ENCODE results near the gene LYST. TPM values are rescaled to one million over a fixed set of nuclear protein-coding genes. Genes with fewer than 3 reads are reported as not detected.

LYST gene
- total RNA-seq, 4 donors from 2014 or later: 22.8 to 46.7 (median 32.1) TPM

DNA sequence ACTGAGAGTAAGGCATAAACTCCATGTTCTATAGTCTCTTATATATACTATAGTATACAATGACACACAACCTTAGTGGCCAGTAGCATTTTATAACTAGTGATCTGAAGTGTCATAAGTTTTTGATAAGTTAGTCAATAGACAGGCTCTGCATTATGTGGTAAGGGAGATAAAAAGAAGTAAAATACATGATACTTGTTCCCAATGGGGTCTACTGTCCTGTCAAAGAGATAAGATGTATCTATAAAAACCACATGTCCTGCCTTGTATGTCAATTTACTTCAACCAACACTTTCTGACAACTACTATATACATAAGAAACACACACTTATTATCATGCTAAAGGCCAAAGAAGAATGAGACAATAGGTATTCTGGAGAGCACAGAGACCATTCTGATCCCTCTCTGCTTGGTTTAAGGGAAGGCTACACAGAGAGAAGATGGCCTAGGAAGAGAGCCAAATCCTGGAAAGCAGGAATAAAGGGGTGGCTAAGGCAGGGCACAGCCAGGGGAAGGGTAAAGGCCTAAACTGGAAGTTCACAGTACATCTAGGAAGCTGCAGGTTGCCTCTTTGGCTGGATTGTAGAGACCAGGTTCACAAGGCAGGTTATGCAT lies 91.4 kb downstream of the LYST start:
- Histone ChIP-seq H3K4me1 (no peaks in the 10 kb centered on the region), H3K27ac (no peak overlapping the region), H3K27me3 (no peaks in the 10 kb centered on the region), H3K36me3 (peaks cover 0 to 5% (median 0%) of the 10 kb centered on the region in 4 donors), H3K4me3 (no peak overlapping the region), H3K9me3 (no peaks in the 10 kb centered on the region)
- TF ChIP-seq POLR2AphosphoS5 (IDR thresholded peaks at IDR 0.05): no peak
- intact Hi-C loops (cut with DNase I; ENCODE audit: low total_unique reads) (no loop called here), in situ Hi-C loops (cut with MboI; ENCODE audit: low pct_ligation_motif_present in 1 of 4, low pct_unique_long_range_greater_than_20kb in 1 of 4, low sequenced_read_pairs in 3 of 4) (loop anchor here in 2 of 4 donors (25.0 kb wide), 1 partner anchor 263 kb away; the partner anchor contains the start of gene B3GALNT2 (in 2 of the 2))
- no peak for DNase-seq

- H3K9me3 ChIP-seq: no peaks in the 10 kb centered on the region
- no peak for TF ChIP-seq POLR2A (IDR thresholded peaks at IDR 0.05)
- TF ChIP-seq EP300 (IDR thresholded peaks at IDR 0.05; ENCODE audit: low read depth): no peak
- no peak for TF ChIP-seq POLR2AphosphoS5 (IDR thresholded peaks at IDR 0.05)
- TF ChIP-seq, protein P1, sequence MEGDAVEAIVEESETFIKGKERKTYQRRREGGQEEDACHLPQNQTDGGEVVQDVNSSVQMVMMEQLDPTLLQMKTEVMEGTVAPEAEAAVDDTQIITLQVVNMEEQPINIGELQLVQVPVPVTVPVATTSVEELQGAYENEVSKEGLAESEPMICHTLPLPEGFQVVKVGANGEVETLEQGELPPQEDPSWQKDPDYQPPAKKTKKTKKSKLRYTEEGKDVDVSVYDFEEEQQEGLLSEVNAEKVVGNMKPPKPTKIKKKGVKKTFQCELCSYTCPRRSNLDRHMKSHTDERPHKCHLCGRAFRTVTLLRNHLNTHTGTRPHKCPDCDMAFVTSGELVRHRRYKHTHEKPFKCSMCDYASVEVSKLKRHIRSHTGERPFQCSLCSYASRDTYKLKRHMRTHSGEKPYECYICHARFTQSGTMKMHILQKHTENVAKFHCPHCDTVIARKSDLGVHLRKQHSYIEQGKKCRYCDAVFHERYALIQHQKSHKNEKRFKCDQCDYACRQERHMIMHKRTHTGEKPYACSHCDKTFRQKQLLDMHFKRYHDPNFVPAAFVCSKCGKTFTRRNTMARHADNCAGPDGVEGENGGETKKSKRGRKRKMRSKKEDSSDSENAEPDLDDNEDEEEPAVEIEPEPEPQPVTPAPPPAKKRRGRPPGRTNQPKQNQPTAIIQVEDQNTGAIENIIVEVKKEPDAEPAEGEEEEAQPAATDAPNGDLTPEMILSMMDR (IDR thresholded peaks at IDR 0.05): no peak
- in situ Hi-C loops (cut with MboI; ENCODE audit: low pct_ligation_motif_present in 1 of 4, low pct_unique_long_range_greater_than_20kb in 1 of 4, low sequenced_read_pairs in 3 of 4): no loop called here
- no peak overlapping the region for H3K4me3 ChIP-seq
- WGBS, 2 donors (ENCODE audit: low coverage in 1 of 2): 63 to 69% methylated on average over 2 of the region's 2 CpGs
- no peak for DNase-seq
- peaks cover 0 to 27% (median 7%) of the 10 kb centered on the region in 4 donors for H3K36me3 ChIP-seq
- intact Hi-C loops (cut with DNase I; ENCODE audit: low total_unique reads): no loop called here
- H3K27ac ChIP-seq: no peak overlapping the region
- no peaks in the 10 kb centered on the region for H3K4me1 ChIP-seq
- no peaks in the 10 kb centered on the region for H3K27me3 ChIP-seq
These were observed 98.9 kb downstream of the LYST start for GRCh38 chr1:235767795-235768194.

- peaks cover 0 to 26% (median 12%) of the 10 kb centered on the region in 4 donors for H3K36me3 ChIP-seq
- H3K27ac ChIP-seq: no peak overlapping the region
- H3K27me3 ChIP-seq: no peaks in the 10 kb centered on the region
- DNase-seq: no peak
- H3K9me3 ChIP-seq: no peaks in the 10 kb centered on the region
- no peaks in the 10 kb centered on the region for H3K4me1 ChIP-seq
- intact Hi-C loops (cut with DNase I; ENCODE audit: low total_unique reads) (no loop called here), in situ Hi-C loops (cut with MboI; ENCODE audit: low pct_ligation_motif_present in 1 of 4, low pct_unique_long_range_greater_than_20kb in 1 of 4, low sequenced_read_pairs in 3 of 4) (no loop called here)
- 86 to 100% methylated on average over 1 of the region's 1 CpG for WGBS, 2 donors (ENCODE audit: low coverage in 1 of 2)
- TF ChIP-seq EP300 (IDR thresholded peaks at IDR 0.05; ENCODE audit: low read depth) (no peak), POLR2AphosphoS5 (IDR thresholded peaks at IDR 0.05) (no peak), POLR2A (IDR thresholded peaks at IDR 0.05) (no peak)
- TF ChIP-seq, protein P1 (IDR thresholded peaks at IDR 0.05): no peak
- no peak overlapping the region for H3K4me3 ChIP-seq
These were observed 99.9 kb downstream of the LYST start for GRCh38 chr1:235766794-235767285.

DNA sequence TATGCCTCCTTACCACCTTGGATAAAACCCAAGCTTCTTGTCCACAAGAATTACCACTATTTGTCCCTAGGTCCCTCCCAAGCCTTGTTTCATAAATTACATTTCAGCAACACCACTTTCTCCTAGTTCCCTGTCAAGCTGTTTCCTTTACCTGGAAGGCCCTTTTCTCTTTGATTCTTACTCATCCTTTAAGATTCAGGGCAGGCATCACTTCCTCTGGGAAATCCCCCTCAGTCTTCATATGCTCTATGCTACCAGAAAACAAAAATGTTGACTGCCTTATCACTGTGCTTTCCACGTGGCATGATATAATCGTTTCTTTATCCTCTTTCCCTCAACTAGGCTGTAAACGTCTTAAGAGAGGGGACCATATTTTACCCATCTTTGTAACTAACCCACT lies 102.7 kb downstream of the LYST start:
- H3K4me3 ChIP-seq: no peak overlapping the region
- peaks cover 0 to 24% (median 9%) of the 10 kb centered on the region in 4 donors for H3K36me3 ChIP-seq
- TF ChIP-seq POLR2A (IDR thresholded peaks at IDR 0.05) (no peak), POLR2AphosphoS5 (IDR thresholded peaks at IDR 0.05) (no peak), EP300 (IDR thresholded peaks at IDR 0.05; ENCODE audit: low read depth) (no peak)
- TF ChIP-seq, protein P1 (IDR thresholded peaks at IDR 0.05): no peak
- DNase-seq: no peak
- no peaks in the 10 kb centered on the region for H3K4me1 ChIP-seq
- no peaks in the 10 kb centered on the region for H3K9me3 ChIP-seq
- 68 to 86% methylated on average over 3 of the region's 3 CpGs for WGBS, 2 donors (ENCODE audit: low coverage in 1 of 2)
- no peak overlapping the region for H3K27ac ChIP-seq
- in situ Hi-C loops (cut with MboI; ENCODE audit: low pct_ligation_motif_present in 1 of 4, low pct_unique_long_range_greater_than_20kb in 1 of 4, low sequenced_read_pairs in 3 of 4) (no loop called here), intact Hi-C loops (cut with DNase I; ENCODE audit: low total_unique reads) (no loop called here)
- H3K27me3 ChIP-seq: no peaks in the 10 kb centered on the region
